Gastroesophageal sphincter (tissue), 4 donors: Measurements from ENCODE around the gene USP47. TPM values are rescaled to one million over a fixed set of nuclear protein-coding genes. Genes with fewer than 3 reads are reported as not detected.

Source experiments
- ATAC-seq: fragments of 150-250 bp; one replicate; pipeline ENCODE4 v1.9.1; 2016; ENCODE audit warnings: mild to moderate bottlenecking, moderate library complexity
- H3K27ac ChIP-seq, 4 donors: fragments of 200-600 bp; sonication (generic) in 3 of 4; 1 replicate in 3 of 4; 2 replicates in 1 of 4; pipeline ENCODE4 v1.5.1; 2016 to 2019
- H3K27me3 ChIP-seq: fragments of 200-600 bp; sonication (generic); one replicate; pipeline ENCODE4 v1.5.1; 2019
- H3K36me3 ChIP-seq, 2 donors: fragments of 200-600 bp; sonication (generic); one replicate each; pipeline ENCODE4 v1.5.1; 2019; ENCODE audit warnings: control low read depth in 1 of 2
- H3K4me1 ChIP-seq, 3 donors: fragments of 200-600 bp; sonication (generic); 1 replicate in 2 of 3; 2 replicates in 1 of 3; pipeline ENCODE4 v1.5.1; 2016 to 2019; ENCODE audit warnings: control low read depth in 2 of 3
- H3K4me3 ChIP-seq, 2 donors: fragments of 200-600 bp; sonication (generic); one replicate each; pipeline ENCODE4 v1.5.1; 2019; ENCODE audit warnings: mild to moderate bottlenecking in 1 of 2, moderate library complexity in 1 of 2
- H3K9me3 ChIP-seq, 3 donors: fragments of 200-600 bp; sonication (generic); one replicate each; pipeline ENCODE4 v1.5.1; 2017 to 2019; ENCODE audit warnings: control low read depth in 2 of 3
- EP300 ChIP-seq: sonication (generic); formaldehyde crosslinking; IDR thresholded peaks from one replicate; pipeline ENCODE4 v1.6.1; 2017; ENCODE audit warnings: antibody characterized with exemption, mild to moderate bottlenecking
- POLR2A ChIP-seq, 2 donors: fragments of 450-650 bp; IDR thresholded peaks; one replicate each; pipeline ENCODE4 v1.6.1; 2017; ENCODE audit warnings: antibody characterized with exemption in 2 of 2, mild to moderate bottlenecking in 2 of 2, moderate library complexity in 1 of 2
- POLR2AphosphoS5 ChIP-seq: sonication (generic); formaldehyde crosslinking; IDR thresholded peaks from one replicate; pipeline ENCODE4 v1.6.1; 2017; ENCODE audit warnings: antibody characterized with exemption
- WGBS, 2 donors: methylation state at CpG; one replicate each; pipeline ENCODE4 v1.1.5; 2018; ENCODE audit warnings: low coverage in 1 of 2; 5-methylcytosine and 5-hydroxymethylcytosine counted together
- total RNA-seq, 4 donors: library from RNA; depleted of rRNA; stranded (reverse); fragments of >200 nt; gene quantifications; one replicate each; pipeline ENCODE4 v1.1.0, GENCODE V29; 2016
- TF ChIP-seq, protein P1 (sequence below), 4 experiments: fragments of 200-600 bp in 2 of 4; fragments of 450-650 bp in 2 of 4; sonication (generic) in 1 of 4; IDR thresholded peaks; one replicate each; pipeline ENCODE4 v1.5.1; 2017 to 2019; ENCODE audit warnings: antibody characterized with exemption in 4 of 4, mild to moderate bottlenecking in 2 of 4, moderate library complexity in 2 of 4

The USP47 gene
- total RNA-seq, 4 donors from 2014 or later: 84.7 to 156 (median 115) TPM

DNA sequence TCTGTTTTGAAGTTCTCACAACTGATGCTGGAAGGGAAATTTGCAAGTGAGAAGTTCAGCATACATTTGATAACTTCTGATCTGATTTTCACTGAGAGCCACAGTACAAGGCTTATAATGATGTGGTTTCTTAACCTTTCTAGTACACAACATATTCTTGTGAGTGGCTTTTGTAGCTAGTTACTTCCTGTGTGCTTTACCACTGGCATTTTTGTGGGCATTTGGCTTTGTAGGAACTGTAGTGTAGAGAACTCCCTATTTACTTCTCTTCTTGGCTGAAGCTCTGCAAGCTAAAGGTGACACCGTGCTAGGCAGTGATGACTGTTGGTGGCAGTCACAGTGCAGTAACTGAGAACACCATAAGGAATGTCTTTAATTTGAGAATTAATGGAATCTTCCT is 14.9 kb downstream of the USP47 start:
- no peak overlapping the region for H3K27ac ChIP-seq
- H3K36me3 ChIP-seq: no peaks in the 10 kb centered on the region
- ATAC-seq: no peak
- 29 to 50% methylated on average over 1 of the region's 1 CpG for WGBS, 2 donors
- no peaks in the 10 kb centered on the region for H3K9me3 ChIP-seq
- no peak overlapping the region for H3K4me3 ChIP-seq
- TF ChIP-seq POLR2A (IDR thresholded peaks at IDR 0.05): no peak
- TF ChIP-seq, protein P1, sequence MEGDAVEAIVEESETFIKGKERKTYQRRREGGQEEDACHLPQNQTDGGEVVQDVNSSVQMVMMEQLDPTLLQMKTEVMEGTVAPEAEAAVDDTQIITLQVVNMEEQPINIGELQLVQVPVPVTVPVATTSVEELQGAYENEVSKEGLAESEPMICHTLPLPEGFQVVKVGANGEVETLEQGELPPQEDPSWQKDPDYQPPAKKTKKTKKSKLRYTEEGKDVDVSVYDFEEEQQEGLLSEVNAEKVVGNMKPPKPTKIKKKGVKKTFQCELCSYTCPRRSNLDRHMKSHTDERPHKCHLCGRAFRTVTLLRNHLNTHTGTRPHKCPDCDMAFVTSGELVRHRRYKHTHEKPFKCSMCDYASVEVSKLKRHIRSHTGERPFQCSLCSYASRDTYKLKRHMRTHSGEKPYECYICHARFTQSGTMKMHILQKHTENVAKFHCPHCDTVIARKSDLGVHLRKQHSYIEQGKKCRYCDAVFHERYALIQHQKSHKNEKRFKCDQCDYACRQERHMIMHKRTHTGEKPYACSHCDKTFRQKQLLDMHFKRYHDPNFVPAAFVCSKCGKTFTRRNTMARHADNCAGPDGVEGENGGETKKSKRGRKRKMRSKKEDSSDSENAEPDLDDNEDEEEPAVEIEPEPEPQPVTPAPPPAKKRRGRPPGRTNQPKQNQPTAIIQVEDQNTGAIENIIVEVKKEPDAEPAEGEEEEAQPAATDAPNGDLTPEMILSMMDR (IDR thresholded peaks at IDR 0.05): no peak
- TF ChIP-seq POLR2AphosphoS5: no peak
- TF ChIP-seq EP300: no peak
- H3K4me1 ChIP-seq: peaks cover 5 to 95% (median 11%) of the 10 kb centered on the region in 3 donors
- H3K27me3 ChIP-seq: no peaks in the 10 kb centered on the region

DNA sequence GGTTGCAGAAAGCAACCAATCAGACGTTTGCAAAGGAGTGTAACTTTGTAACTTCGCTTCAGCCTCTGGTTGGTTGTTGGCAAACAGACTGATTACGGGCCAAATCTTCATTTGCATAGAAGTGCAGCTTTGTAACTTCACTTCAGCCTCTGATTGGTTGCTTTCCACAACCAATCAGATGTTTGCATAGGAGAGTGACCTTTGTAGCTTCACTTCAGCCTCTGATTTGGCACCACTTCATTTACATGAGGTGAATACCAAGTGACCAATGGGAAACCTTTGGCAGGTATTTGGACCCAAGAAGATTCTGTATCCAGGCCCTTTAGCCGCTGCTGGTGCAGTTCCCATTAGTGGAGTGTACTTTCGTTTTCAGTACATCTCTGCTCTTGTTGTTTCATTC is 16.0 kb downstream of the USP47 start:
- TF ChIP-seq, protein P1 (IDR thresholded peaks at IDR 0.05): no peak
- no peak for TF ChIP-seq EP300
- TF ChIP-seq POLR2A (IDR thresholded peaks at IDR 0.05): no peak
- no peak for TF ChIP-seq POLR2AphosphoS5
- Histone ChIP-seq H3K27ac (no peak overlapping the region), H3K36me3 (no peaks in the 10 kb centered on the region), H3K4me1 (peaks cover 3 to 84% (median 5%) of the 10 kb centered on the region in 3 donors), H3K9me3 (no peaks in the 10 kb centered on the region), H3K4me3 (no peak overlapping the region), H3K27me3 (no peaks in the 10 kb centered on the region)
- 66 to 88% methylated on average over 3 to 5 of the region's 5 CpGs for WGBS, 2 donors
- no peak for ATAC-seq

DNA sequence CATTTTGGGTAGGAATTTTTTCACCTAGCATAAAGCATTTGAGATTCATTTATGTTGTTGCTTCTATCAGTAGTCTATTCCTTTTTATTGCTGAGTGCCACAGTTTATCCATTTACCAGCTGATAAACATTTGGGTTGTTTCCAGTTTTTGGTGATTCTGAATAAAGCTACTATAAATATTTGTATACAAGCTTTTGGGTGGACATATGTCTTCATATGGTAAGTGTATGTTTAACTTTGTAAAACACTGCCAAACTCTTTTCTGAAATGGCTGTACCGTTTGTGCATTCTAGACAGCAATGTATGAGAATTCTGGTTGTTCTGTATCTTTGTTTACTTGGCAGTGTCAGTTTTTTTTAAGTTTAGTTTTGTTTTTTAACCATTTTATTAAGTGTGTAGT is 16.9 kb downstream of the USP47 start:
- Histone ChIP-seq H3K27ac (no peak overlapping the region), H3K4me3 (no peak overlapping the region), H3K9me3 (no peaks in the 10 kb centered on the region), H3K36me3 (no peaks in the 10 kb centered on the region), H3K4me1 (peaks cover 3 to 75% (median 5%) of the 10 kb centered on the region in 3 donors), H3K27me3 (no peaks in the 10 kb centered on the region)
- 67 to 93% methylated on average over 1 of the region's 1 CpG for WGBS, 2 donors
- no peak for ATAC-seq
- TF ChIP-seq, protein P1 (IDR thresholded peaks at IDR 0.05): no peak
- TF ChIP-seq POLR2A (IDR thresholded peaks at IDR 0.05): no peak
- no peak for TF ChIP-seq EP300
- no peak for TF ChIP-seq POLR2AphosphoS5

DNA sequence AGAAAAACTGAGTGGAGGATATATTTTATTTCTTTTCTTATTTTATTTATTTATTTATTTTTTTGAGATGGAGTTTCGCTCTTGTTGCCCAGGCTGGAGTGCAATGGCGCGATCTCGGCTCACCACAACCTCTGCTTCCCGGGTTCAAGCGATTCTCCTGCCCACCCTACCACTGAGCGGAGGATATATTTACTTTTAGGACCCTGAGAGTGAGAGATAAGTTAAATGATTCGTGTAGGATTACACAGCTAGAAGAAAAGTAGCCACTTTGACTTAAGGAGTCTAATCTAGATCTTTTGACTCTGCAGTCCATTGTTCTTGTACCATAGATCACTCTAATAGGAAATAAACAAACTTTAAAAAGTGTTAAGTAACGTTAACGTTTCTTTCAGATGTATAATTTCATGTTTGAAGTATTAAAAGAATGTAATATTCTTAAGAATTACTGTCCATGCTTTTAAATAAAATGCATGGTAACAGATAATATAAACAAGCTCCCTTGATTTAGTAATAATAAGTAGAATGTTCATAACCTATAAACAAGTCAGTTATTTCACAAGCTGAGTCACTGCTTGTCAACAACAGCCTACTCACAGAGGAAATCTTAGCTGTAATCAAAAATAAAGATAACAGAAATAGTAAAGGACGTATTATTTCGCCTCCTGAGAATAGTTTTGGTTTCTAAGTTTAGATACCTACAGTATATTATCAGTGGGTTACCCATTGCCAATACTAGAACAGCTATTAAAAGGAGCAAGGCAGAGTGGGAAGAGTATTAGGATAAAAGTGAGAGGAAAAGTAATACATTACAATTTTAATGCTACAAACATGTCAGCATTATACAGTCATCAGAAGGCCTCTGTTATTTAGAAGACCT is 18.6 kb downstream of the USP47 start:
- Histone ChIP-seq H3K9me3 (no peaks in the 10 kb centered on the region), H3K27me3 (no peaks in the 10 kb centered on the region), H3K27ac (peak overlapping the region in 2 of 4 donors; percentile 1 to 5), H3K4me3 (no peak overlapping the region), H3K36me3 (no peaks in the 10 kb centered on the region), H3K4me1 (peaks cover 3 to 66% (median 5%) of the 10 kb centered on the region in 3 donors)
- WGBS, 2 donors: 58 to 69% methylated on average over 8 to 12 of the region's 12 CpGs
- TF ChIP-seq POLR2AphosphoS5: no peak
- TF ChIP-seq EP300: no peak
- TF ChIP-seq POLR2A (IDR thresholded peaks at IDR 0.05): no peak
- TF ChIP-seq, protein P1 (IDR thresholded peaks at IDR 0.05): no peak
- no peak for ATAC-seq

DNA sequence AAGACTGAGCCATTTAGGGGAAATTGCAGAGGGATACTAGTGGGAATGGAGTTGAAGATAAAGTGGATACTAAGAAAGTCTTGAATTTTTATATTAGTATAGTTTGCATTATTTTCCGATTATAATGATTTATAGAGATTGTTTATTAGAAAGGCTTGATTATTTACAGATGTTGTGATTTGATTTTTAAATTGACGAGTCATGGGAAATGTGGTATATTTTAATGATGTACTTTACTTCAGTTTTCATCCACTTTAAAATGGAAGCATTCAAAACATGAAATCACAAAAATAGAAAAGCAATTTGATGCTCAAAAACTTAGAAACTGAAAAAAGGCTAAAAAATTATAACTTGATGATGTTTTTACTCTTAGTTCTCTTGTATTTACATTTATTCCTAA is 21.2 kb downstream of the USP47 start:
- H3K27ac ChIP-seq: no peak overlapping the region
- WGBS, 2 donors: 85 to 96% methylated on average over 2 of the region's 2 CpGs
- H3K9me3 ChIP-seq: peaks cover 0 to 12% (median 2%) of the 10 kb centered on the region in 3 donors
- H3K27me3 ChIP-seq: no peaks in the 10 kb centered on the region
- TF ChIP-seq POLR2A (IDR thresholded peaks at IDR 0.05): no peak
- TF ChIP-seq EP300: no peak
- TF ChIP-seq POLR2AphosphoS5: no peak
- TF ChIP-seq, protein P1 (IDR thresholded peaks at IDR 0.05): no peak
- no peak for ATAC-seq
- peaks cover 0 to 40% (median 3%) of the 10 kb centered on the region in 3 donors for H3K4me1 ChIP-seq
- no peak overlapping the region for H3K4me3 ChIP-seq
- H3K36me3 ChIP-seq: no peaks in the 10 kb centered on the region
